SIG-M5 treated with dmso at 0.1 percent for 504 hours (cell line): Measurements from ENCODE around the gene KIF23.

Experiments
- DNase-seq: peaks from one replicate; lab custom pipeline; 2025; ENCODE audit not compliant: unreplicated experiment; lab: John Stamatoyannopoulos, UW

KIF23 gene

GRCh38 chr15:69394556-69395282 lies 19.4 kb upstream of the KIF23 start:
- peak; percentile 73 for DNase-seq

GRCh38 chr15:69395460-69395859 lies 18.7 kb upstream of the KIF23 start:
- no peak for DNase-seq

GRCh38 chr15:69395991-69396390 lies 18.2 kb upstream of the KIF23 start:
- DNase-seq = no peak

DNA sequence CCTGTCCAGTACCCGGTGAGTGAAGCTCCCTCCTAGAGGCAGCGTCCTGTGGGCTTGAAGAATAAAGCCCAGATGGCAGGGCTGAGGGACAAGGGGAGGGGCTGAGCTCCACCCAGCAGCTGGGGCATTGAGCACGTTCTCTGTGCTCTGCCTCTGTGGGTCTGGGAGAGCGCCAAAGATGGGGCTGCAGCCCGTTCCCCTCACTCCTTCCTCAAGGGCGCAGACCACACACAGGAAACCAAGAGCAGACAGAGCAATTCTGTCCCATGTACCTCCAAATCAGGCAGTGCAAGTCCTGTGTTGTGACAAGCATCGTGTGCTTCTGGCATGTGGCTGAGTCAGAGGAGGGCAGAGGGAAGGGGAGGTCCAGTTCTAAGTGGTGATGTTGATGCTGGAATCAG lies 15.7 kb upstream of the KIF23 start:
- no peak for DNase-seq

- DNase-seq = no peak
These were observed 13.3 kb upstream of the KIF23 start for GRCh38 chr15:69400850-69401249.

- DNase-seq = no peak
These were observed 11.3 kb upstream of the KIF23 start for GRCh38 chr15:69402816-69403215.

GRCh38 chr15:69403594-69403993 lies 10.6 kb upstream of the KIF23 start:
- DNase-seq = no peak

DNA sequence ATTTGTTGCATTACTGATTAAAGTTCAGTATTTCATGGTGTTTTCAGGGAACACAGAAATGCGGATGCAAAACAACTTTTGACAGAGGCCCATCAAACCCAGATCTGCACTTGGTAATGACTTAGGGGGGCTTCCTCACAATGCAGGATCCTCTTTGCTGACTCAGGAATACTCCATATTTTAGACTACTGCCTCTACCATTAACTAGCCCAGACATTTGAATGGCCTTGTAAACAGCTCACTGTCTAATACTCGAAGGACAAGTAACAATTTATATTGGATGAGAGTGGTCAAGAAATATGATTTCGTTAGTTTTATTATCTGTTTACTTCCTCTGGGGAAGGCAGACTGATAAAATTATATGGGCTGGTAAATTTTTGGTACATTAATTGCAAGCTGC lies 9.0 kb upstream of the KIF23 start:
- DNase-seq = no peak

- no peak for DNase-seq
These were observed 6.3 kb upstream of the KIF23 start for GRCh38 chr15:69407719-69408400.

DNA sequence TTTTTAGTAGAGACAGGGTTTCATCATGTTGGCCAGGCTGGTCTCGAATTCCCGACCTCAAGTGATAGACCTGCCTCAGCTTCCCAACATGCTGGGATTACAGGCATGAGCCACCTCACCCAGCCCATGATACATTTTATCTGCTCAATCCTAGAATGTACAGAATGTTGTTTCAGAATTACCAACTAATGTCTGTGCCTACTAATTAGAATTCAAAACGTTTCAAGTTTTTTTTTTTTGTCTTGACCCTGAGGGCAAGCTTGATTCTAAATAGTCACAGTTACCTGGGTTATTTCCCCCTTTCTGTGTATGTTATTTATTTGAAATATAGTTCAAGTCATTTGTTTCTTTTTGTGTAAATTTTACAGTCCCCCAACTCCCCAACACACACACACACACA lies 5.3 kb upstream of the KIF23 start:
- no peak for DNase-seq

DNA sequence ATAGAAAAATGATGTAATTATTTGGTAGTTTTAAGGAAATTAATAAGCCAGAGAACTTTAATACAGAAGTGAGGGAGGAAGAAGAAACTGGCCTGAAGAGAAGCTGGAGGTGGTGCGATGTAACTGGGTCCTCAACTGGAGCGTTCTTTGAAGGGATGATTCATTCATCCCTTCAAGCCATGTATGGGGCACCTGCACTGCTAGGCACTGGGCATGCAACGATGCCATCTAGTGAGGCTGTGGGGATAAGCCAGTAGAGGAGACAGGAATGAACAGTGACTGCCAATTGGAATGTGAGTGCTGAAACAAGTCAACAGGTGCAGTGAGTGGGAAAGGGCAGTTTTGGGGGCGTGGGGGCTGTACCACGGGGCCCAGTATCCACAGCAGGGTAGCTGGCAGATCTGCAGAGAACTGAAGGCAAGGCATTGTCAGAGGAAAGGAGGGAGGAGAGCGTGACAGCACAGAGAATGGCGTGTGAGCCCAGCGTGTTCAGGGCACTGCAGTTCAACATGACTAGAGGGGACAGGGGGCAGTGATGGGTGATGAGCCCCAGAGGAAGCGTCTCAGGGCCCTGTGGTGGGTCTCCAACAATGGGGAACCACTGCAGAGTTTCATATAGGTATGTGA lies 3.8 kb upstream of the KIF23 start:
- peak; percentile 44 for DNase-seq

- DNase-seq = no peak
These were observed 1.9 kb upstream of the KIF23 start for GRCh38 chr15:69412274-69412673.

- DNase-seq = no peak
These were observed 1.4 kb upstream of the KIF23 start for GRCh38 chr15:69412701-69413100.

DNA sequence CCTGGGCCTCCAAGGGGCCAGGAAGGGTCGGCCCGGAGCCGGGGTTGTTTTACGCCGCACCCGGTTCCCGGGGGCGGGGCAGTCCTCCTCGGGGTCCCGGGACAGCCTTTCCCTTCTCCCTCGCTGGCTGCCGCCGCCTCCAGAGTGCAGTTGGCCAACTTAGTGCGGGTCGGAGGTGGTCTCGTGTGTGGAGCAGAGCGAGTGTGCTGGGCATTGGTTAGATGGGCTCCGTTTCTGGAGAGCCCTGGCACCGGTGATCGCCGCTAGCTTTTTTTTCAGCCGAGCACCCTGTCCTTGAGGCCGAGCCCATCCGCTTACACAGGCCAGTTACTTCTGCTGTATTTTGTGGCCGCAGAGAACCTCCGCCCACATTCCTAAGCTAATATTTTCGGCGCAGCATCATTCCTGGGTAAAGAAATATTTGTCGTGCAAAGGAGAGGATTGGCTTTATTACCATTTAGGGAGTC lies 585 bp downstream of the KIF23 start:
- DNase-seq = peak; percentile 60

GRCh38 chr15:69415381-69415780 lies 1.2 kb downstream of the KIF23 start:
- no peak for DNase-seq

GRCh38 chr15:69417581-69417980 lies 3.4 kb downstream of the KIF23 start:
- no peak for DNase-seq

DNA sequence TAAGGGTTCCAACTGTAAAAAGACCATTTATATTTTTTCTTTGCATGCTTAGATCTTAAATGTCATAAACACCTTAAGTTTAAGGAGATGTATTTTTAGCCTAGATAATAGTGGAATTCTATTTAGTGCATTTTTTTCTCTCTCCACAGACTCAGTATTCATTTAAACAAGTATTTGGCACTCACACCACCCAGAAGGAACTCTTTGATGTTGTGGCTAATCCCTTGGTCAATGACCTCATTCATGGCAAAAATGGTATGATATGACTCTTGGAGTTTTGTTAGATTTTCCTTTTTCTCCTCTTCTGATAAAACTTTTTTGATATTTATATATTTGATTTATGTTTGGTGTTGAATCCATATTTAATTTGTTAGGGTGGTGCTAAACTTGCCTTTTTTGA lies 7.3 kb downstream of the KIF23 start:
- DNase-seq = no peak

DNA sequence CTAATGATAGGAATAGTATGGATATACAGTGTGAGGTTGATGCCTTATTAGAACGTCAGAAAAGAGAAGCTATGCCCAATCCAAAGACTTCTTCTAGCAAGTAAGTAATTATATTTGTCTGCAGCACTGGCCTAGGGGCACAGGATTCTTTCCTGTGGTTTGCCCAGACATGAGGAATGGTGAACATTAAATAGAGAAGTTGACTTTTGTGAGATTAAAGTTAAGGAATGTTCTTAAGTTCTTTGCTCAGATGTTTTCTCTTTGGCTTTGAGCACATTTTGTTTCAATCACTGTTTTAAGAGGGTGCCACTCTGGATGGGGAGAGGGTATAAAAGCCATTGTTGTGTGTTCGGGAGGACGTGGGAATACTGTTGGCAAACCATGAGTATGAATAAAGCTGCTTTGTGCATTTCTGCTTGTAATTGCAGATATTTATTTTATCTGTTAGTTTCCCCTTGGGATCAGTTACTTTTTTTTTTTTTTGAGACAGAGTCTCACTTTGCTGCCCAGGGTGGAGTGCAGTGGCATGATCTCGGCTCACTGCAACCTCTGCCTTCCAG lies 8.3 kb downstream of the KIF23 start:
- no peak for DNase-seq

DNA sequence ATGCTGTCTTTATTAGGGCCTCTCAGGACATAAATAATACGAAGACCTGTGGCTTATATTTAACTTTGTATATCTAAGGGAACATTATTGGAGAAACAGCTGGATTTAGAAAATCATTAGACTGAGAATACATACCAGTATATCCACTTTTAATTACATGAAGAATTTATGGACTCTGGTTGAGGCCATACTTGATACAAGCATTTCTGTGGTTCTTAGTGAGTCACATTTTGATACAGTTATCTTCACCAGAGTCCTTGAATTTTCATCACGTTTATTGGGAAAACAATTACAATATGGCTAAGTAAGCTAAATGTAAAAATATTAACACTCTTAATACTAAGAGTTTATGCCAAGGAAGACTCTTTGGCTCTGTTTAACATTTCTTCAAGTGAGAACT lies 9.9 kb downstream of the KIF23 start:
- no peak for DNase-seq

DNA sequence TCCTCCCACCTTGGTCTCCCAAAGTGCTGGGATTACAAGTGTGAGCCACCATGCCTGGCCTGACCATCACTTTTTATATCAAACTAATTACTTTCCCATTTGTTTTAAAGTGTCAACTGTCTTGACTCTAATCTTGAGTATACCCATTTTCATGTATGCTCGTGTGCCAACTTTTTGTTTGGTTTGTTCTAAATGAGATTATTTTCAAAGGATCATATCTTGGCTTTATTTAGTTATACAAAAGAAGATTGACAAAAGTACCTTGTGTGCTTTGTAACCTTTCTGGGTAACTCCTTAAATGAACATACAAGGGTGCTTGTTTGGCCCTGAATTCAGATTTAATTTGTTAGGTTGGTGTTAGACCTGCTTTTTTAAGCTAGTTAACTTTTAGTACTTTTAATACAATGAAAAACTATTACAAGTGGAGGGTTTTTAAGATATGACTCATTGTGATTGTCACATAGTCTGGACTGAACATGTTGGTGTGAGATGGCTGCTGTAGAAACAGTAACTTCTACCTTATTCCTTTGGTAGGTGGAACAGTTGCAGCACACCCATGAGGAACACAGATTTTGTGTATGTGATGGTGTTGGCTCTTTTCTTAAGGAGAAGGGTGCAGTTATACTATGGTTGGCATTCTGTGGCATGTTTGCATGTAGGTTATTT lies 10.7 kb downstream of the KIF23 start:
- no peak for DNase-seq

DNA sequence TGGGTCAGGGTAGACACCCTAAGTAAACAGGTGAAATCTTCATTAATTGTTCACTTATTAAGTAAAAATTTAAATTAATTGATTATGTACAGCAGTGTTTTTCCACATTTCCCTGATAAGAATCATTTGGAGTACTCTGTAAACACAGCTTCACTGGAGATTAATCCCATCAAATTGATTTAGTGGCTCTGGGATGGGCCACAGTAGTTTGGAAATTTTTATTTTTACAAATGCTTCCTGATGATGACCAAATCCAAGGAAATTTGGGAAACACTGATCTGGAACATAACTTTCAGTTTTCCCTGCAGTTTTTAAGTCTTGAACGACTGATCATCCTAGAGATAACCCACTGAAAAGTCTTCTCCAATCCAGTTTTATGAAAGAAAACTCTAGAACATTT lies 19.7 kb downstream of the KIF23 start:
- no peak for DNase-seq
